GM12873 (cell line): Measurements from ENCODE around the gene NECAB2.

Experiments used
- TF ChIP-seq, protein P1 (sequence below): IDR thresholded peaks from 2 replicates; pipeline ENCODE4 v1.5.1; 2012; ENCODE audit warnings: low read depth, mild to moderate bottlenecking, moderate library complexity, low read length, control low read depth; ENCODE audit not compliant: insufficient read depth; ENCODE audit errors: missing control alignments

NECAB2 gene

DNA sequence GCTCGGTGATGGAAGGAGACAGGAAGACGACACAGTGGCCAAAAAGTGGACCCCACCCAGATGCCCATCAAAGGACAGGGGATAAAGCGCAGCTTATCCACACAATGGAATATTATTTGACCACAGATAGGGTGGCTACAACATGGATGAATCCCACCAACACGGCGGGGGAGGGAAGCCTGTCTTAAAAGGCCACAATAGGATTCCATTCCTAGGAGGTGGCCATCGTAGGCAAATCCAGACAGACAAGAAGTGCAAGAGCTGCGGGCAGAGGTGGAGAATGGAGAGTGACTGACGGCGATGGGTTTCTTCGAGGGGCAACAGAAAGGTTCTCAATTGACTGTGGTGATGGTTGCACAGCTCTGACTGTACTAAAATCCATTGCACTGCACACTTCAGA, 58.6 kb downstream of the NECAB2 start:
- TF ChIP-seq, protein P1, sequence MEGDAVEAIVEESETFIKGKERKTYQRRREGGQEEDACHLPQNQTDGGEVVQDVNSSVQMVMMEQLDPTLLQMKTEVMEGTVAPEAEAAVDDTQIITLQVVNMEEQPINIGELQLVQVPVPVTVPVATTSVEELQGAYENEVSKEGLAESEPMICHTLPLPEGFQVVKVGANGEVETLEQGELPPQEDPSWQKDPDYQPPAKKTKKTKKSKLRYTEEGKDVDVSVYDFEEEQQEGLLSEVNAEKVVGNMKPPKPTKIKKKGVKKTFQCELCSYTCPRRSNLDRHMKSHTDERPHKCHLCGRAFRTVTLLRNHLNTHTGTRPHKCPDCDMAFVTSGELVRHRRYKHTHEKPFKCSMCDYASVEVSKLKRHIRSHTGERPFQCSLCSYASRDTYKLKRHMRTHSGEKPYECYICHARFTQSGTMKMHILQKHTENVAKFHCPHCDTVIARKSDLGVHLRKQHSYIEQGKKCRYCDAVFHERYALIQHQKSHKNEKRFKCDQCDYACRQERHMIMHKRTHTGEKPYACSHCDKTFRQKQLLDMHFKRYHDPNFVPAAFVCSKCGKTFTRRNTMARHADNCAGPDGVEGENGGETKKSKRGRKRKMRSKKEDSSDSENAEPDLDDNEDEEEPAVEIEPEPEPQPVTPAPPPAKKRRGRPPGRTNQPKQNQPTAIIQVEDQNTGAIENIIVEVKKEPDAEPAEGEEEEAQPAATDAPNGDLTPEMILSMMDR, result no peak

DNA sequence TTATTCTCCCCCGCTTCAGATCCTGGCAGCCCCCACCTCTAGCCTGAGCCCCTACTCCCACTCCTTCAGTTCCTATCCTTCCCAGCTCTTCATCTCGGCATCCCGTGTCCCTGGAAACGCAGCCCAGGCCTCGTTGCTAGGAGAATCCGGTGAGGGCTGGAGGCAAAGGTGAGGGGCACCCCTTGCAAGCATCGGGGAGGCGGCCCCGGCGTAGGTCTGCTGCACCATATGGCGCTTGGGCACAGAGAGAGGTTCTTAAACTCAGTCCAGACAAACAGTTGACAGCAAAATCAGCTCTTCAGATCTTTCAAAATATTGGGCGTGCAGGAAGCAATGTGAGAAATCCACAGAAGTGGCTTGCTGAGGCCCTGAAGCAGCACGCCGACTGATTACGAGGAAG, 59.6 kb downstream of the NECAB2 start:
- TF ChIP-seq, protein P1, result no peak

GRCh38 chr16:84029297-84030047, 61.4 kb downstream of the NECAB2 start:
- TF ChIP-seq, protein P1, result no peak

- TF ChIP-seq, protein P1, result no peak
Observed at GRCh38 chr16:84031556-84031955, 63.5 kb downstream of the NECAB2 start.

DNA sequence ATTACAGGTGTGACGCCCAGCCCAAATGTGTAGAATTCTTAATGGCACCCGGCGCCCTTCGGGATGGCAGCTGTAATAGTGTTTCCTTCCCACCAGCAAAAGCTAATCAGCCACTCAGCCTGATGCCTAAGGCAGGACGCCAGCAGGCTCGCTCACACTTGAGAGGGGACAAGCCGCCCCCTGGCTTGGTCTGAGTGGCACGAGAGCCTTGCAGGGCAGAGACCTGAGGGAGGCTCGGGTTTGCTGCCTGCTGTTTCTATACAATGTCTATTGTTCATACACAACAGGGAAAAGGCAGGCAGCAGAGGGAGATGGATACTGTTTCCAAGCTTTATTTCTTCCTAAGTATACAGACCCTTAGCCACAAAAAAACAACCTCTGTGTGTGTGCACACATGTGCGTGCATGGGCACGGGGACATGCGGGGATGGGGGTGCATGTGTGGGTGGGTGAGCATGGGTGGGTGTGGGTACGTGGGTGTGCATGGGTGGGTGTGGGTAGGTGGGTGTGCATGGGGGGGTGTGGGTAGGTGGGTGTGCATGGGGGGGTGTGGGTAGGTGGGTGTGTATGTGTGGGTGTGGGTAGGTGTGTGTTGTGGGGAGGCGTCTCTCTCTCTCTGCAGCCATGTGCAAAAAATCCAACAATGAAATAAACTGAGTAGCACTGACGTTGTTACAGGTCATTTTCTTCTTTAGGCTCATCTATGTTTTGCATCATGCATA, 64.6 kb downstream of the NECAB2 start:
- TF ChIP-seq, protein P1, result no peak

- TF ChIP-seq, protein P1, result no peak
Observed at GRCh38 chr16:84033251-84034195, 65.5 kb downstream of the NECAB2 start.
